ENCODE data around the gene GRIN3B. TPM values are rescaled to one million over a fixed set of nuclear protein-coding genes. Genes with fewer than 3 reads are reported as not detected.

Gene GRIN3B
- total and polyA plus RNA-seq, 2 of the 8 experiments (the other 6 are each of a cell fraction or from before 2014, with no cell fraction given) = 0.45 to 1.0 TPM

- peak; percentile 36 to 57; a peak in 3 of 4 replicates for TF ChIP-seq RAD21 (IDR thresholded peaks at IDR 0.05 in 1 of 2, conservative IDR thresholded peaks at IDR 0.05 in 1 of 2; ENCODE audit: low read depth in 2 of 2, low read length in 2 of 2)
- no peak for TF ChIP-seq SUZ12 (IDR thresholded peaks at IDR 0.05; ENCODE audit: low read length)
- no peak for TF ChIP-seq PHF8 (conservative IDR thresholded peaks at IDR 0.05; ENCODE audit: low read depth, low read length)
- TF ChIP-seq CHD1 (IDR thresholded peaks at IDR 0.05; ENCODE audit: low read depth, low read length) = no peak
- TF ChIP-seq CBX8 (IDR thresholded peaks at IDR 0.05; ENCODE audit: borderline replicate concordance, low read depth, low read length) = no peak
- peak in 1 of 2 experiments; percentile 85; a peak in 1 of 3 replicates for TF ChIP-seq POLR2A (IDR thresholded peaks at IDR 0.05; ENCODE audit: control extremely low read depth in 1 of 2, low read depth in 2 of 2, low read length in 2 of 2)
- TF ChIP-seq MAFK (IDR thresholded peaks at IDR 0.05; ENCODE audit: low read depth, low read length) = no peak
- no peak for TF ChIP-seq SP1 (IDR thresholded peaks at IDR 0.05; ENCODE audit: low read depth, low read length)
- no peak for TF ChIP-seq ZNF274 (IDR thresholded peaks at IDR 0.05; ENCODE audit: borderline replicate concordance, extremely low read depth, low read length)
- TF ChIP-seq RBBP5 (IDR thresholded peaks at IDR 0.05; ENCODE audit: borderline replicate concordance, low read depth, low read length) = no peak
- TF ChIP-seq, protein P1, sequence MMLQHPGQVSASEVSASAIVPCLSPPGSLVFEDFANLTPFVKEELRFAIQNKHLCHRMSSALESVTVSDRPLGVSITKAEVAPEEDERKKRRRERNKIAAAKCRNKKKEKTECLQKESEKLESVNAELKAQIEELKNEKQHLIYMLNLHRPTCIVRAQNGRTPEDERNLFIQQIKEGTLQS (IDR thresholded peaks at IDR 0.05; ENCODE audit: insufficient read depth, low read depth, low read length) = no peak
- no peak for TF ChIP-seq SAP30 (IDR thresholded peaks at IDR 0.05; ENCODE audit: insufficient read depth, insufficient replicate concordance, low read length)
- no peak for TF ChIP-seq SP2 (IDR thresholded peaks at IDR 0.05; ENCODE audit: low read length)
- no peak for TF ChIP-seq SRF (IDR thresholded peaks at IDR 0.05; ENCODE audit: low read depth, low read length)
- TF ChIP-seq BACH1 (IDR thresholded peaks at IDR 0.05; ENCODE audit: low read length) = no peak
- no peak for TF ChIP-seq TAF1 (IDR thresholded peaks at IDR 0.05; ENCODE audit: low read depth, low read length)
- TF ChIP-seq ASH2L (IDR thresholded peaks at IDR 0.05; ENCODE audit: low read length) = no peak
Observed at GRCh38 chr19:1035998-1036621, 35.9 kb downstream of the GRIN3B start (continued).

Measured in H1 (cell line).